GM18519 (cell line): ENCODE results near the gene MMP13.

Experiments
- ATAC-seq: cut with Tn5 transposase; IDR thresholded peaks from one replicate; pipeline ENCODE4 v1.9.1; 2021; ENCODE audit warnings: mild to moderate bottlenecking, moderate library complexity; ENCODE audit not compliant: unreplicated experiment, low FRiP score

Gene MMP13

GRCh38 chr11:102936864-102937509, 18.5 kb downstream of the MMP13 start:
- no peak for ATAC-seq

DNA sequence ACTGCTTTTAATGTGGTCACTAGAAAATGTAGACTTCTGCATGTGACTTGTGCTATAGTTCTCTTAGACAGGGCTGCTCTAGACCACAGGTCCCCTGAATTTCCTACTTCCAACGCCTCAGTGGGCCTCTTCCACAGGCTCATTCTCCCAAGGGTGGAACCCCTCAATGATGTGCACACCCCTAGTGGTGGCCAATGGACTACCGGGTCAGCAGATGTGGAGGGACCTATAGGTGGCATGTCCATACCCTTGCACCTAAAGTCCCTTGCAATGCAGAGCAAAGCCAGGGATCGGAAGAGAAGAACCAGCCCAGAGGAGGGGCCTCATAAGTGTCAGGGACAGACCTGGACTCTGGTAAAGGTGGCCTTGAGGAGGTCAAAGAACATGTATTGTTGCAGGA, 20.0 kb downstream of the MMP13 start:
- no peak for ATAC-seq

- ATAC-seq = no peak
Measured at GRCh38 chr11:102934735-102935134, 20.8 kb downstream of the MMP13 start.

DNA sequence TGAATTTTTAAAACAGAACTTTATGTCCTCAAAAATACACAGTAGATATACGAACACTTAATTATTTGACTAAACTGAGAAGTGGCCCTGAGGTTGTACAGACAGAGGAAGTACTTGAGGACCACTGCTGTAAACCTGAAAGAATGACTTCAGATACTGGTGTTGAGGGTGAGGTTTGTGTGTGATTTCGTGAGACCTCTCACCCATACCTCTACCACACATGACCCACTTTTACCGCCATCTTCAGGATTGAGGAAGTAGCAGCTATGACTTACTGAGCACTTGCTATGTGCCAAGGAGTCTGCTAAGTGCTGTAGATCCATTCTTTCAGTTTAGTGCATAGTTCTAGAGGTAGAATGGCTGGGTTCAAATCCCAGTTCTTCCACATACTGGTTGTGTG, 21.9 kb downstream of the MMP13 start:
- ATAC-seq = peak; percentile 75

DNA sequence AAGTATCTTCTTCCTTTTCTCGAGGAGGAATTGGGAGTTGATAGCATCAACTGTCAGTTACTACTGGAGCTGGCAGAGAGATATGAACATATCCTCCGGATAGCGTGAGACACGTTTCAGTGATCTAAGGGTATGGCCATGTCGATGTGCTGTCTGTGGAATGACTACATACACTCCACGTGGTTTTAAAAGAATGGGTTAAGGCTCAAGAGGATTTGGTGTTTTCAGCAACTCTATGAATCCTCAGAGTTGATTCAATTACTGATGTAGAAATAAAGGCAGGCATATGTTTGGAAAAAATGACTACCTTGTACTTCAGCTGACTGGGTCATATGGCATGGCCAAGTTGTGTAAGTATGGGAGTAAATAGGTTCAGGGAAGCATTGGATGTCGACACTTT, 22.9 kb downstream of the MMP13 start:
- no peak for ATAC-seq

- no peak for ATAC-seq
Measured at GRCh38 chr11:102930451-102930850, 25.1 kb downstream of the MMP13 start.

DNA sequence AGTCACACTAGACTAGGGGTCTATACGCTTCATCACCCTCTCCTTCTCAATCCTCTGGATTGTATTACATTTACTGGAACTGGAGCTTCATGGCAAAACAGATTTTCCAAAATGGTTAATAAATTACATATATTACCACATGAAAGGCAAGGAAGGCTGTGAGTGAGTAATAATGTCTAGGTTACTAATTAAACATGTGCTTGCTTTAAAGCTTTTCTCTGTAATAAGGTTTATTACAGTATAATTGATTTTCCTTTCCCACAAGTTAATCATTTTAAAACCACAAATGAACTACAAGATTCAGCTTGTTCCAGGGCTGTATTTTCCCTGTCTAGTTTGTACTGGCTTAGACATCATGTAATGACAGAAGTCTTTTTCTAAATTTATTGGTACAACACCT, 25.6 kb downstream of the MMP13 start:
- ATAC-seq = no peak

DNA sequence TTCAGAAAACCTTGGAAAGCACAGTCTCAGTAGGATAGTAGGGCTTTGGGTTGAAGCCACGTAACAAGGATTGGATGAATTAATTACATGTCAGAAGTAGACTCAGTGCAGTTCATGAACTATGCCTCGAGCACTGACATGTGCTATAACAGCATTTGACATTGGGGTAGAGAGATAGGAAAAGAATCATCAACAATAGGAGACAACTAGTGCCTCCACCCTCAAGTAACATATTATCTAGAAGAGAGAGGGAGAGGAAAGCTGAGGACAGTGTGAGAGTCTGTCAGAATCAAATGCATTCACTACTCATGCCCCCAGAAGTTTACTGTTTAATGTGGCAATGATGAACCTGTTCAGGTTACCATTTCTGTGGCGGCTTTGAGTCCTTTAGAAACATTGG, 26.4 kb downstream of the MMP13 start:
- ATAC-seq = no peak

- no peak for ATAC-seq
Measured at GRCh38 chr11:102928247-102928646, 27.3 kb downstream of the MMP13 start.

DNA sequence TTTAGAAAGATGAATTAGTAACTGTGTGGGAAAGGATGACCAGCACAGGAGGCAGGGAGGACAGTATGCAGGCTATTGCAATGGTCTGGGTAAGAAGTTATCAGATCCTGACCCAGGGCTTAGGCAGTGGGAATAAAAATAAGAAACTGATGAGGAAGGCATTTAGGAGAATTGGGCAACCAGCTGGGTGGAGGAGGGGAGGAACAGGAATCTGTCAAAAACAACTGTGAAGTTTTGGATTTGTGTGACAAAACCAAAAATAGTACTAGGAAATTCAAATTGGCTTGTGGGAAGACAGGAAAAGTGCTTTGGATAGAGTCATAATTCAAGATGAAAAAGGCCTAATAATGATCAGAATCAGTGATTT, 27.9 kb downstream of the MMP13 start:
- ATAC-seq = no peak

DNA sequence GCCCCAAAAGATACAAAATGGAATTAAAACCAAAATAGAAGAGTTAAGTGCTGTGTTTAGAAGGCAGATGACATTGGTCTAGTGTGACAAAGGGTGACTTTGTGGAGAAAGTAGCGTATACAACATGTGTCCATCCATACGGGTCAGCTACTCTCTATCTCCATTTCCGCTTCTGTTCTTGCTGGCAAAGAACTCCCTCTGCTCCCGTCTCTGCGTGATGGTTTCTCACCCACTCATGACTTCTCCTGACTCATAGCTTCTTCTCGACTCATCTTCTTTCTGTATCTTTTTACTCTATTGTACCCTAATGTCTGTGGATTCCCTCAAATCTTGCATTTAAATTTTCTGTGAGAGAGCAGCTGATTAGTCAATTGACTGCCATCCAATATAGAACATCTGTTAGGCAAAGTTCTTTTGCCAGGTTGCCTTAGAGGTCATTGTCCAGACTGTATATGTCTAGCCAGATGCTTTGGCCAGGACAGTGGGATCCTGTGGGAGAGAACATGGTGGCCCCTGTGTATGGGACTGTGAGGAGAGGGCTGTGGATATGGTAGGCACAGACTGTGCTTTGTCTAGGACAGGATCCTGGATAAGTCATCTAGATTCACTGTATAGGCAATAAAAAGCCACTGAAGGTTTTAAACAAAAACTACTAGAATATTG, 28.4 kb downstream of the MMP13 start:
- ATAC-seq = no peak

DNA sequence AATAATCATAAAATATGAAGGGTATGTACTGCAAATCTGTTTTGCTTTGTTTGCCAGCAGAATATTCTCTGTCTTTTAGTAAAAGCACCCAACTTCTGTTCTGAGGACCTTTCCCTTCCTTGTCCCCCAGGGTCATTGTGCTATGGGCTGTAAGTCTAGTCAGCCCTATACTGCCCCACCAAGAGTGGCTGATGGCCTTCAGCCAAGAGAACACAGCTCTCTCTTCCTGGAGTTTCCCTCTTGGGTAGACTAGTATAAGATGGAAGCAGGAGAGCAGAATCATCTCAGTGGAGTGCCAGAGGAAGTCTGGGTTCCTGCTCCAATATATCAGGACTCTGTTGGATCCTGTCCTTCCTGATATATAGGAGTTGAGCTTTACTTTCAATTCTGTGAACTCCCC, 29.0 kb downstream of the MMP13 start:
- ATAC-seq = no peak

GRCh38 chr11:102925988-102926387, 29.5 kb downstream of the MMP13 start:
- ATAC-seq = no peak

GRCh38 chr11:102924851-102925380, 30.6 kb downstream of the MMP13 start:
- ATAC-seq = peak; percentile 41

DNA sequence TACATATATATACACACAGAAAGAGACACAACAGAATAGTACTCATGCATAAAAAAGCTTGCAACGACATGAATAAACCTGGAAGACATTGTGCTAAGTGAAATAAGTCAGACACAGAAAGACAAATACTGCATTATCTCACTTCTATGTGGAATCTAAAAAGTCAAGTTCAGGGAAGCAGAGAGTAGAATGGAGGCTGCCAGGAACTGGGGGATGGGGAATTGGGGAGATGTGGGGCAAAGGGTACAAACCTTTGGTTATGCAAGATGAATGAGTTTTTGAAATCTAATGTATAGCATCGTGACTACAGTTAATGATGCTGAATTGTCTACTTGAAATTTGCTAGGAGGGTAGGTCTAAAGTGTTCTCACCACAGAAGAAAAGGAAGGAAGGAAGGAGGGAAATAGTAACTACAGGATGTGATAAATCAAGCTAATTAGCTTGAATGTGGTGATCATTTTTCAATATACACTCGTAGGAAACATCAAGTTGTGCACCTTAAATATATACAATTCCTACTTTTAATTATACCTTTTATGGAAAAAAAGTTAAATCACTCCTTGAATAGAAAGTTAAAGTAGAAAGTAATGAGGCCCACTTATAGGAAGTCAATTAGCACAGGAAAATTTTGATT, 33.8 kb downstream of the MMP13 start:
- no peak for ATAC-seq

DNA sequence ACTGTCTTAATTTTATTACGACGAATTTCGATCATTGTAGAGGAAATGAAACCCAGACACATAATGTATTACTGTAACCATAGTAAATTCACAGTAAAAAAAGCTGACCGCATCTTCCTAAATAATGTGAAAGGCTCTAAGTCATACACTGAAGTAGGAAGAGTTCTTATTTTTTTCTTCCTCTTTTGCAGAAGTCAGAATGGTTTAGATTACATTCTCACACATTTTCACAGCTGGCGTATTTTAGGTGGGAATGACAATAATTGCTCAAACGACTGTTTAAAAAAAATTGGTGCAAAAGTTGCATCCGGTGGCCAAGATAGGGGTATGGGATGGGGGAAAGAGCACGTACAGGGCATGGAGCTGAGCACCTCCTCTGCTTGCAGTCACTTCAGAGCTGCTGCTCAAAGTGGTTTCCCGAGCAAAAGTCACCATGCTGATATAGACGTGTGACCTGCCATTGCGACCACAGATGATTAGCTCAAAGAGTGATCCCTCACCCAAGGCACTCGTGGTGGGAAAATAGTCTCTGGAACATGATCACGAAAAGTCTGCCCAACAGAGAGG, 35.3 kb downstream of the MMP13 start:
- peak; percentile 91 for ATAC-seq

GRCh38 chr11:102915044-102915375, 40.5 kb downstream of the MMP13 start:
- ATAC-seq = no peak

GRCh38 chr11:102914238-102915043, 41.1 kb downstream of the MMP13 start:
- ATAC-seq = no peak

DNA sequence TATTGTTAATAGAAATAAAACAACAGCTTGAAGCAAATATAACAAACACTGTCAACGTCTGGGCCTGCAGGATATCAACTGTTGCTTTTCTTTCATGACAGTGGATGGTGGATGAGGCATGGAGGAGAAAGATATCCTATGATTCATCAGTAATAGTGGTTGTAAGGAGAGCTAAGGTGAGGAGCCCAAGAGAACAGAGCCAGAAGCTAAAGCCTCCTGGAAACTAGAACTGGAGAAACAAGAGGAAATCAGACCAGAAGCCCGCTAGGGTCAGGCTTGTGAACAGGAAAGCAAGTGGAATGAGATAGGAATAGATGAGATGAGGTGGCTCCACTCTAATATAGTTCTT, 43.1 kb downstream of the MMP13 start:
- ATAC-seq = no peak

DNA sequence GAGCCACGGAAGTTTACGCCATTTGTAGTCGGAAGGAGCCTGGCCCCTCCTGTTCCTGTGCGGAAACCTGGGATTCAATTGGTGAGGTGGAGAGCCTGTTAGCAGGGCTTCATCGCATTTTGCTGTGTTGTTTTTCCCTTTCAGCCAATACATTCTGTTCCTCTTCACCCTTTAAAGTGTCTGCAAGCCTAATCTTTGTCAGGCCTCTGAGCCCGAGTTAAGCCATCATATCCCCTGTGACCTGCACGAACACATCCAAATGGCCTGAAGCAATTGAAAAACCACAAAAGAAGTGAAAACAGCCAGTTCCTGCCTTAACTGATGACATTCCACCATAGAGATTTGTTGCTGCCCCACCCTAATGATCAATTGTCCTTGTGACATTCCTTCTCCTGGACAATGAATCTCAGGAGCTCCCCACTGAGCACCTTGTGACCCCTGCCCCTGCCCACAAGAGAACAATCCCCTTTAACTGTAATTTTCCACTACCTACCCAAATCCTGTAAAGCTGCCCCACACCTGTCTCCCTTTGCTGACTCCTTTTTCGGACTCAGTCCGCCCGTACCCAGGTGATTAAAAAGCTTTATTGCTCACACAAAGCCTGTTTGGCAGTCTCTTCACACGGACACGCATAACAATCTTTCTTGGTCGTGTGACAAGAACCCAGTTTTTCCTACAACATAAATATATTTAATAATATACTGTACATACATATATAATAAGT, 43.6 kb downstream of the MMP13 start:
- ATAC-seq = no peak
